GM21447 (cell line): ENCODE results near the gene VSIG2.
A peak's percentile ranks its signal among the peaks of the same experiment; 100 is the strongest.

Source experiments
- ATAC-seq: cut with Tn5 transposase; IDR thresholded peaks from one replicate; pipeline ENCODE4 v1.9.1; 2021; ENCODE audit not compliant: unreplicated experiment

The VSIG2 gene

GRCh38 chr11:124748481-124749343 is 3.3 kb downstream of the VSIG2 start:
- no peak for ATAC-seq

- ATAC-seq: no peak
These were observed 4.0 kb downstream of the VSIG2 start for GRCh38 chr11:124748100-124748418.

- no peak for ATAC-seq
These were observed 4.5 kb downstream of the VSIG2 start for GRCh38 chr11:124747406-124748099.

- ATAC-seq: peak; percentile 91
These were observed 5.3 kb downstream of the VSIG2 start for GRCh38 chr11:124746621-124747243.

GRCh38 chr11:124745835-124746620 is 6.0 kb downstream of the VSIG2 start:
- peak; percentile 28 for ATAC-seq

- ATAC-seq: no peak
These were observed 6.7 kb downstream of the VSIG2 start for GRCh38 chr11:124745270-124745834.

GRCh38 chr11:124743050-124743449 is 9.0 kb downstream of the VSIG2 start:
- ATAC-seq: no peak

- ATAC-seq: no peak
These were observed 9.5 kb downstream of the VSIG2 start for GRCh38 chr11:124742555-124742954.

- ATAC-seq: peak; percentile 46
These were observed 11.7 kb downstream of the VSIG2 start for GRCh38 chr11:124740277-124740882.

GRCh38 chr11:124739479-124740276 is 12.4 kb downstream of the VSIG2 start, which contains the start of gene NRGN:
TSS of gene NRGN (plus strand) at chr11:124739942. CDS start at chr11:124740085, 143 bp downstream.
- peak; percentile 95 for ATAC-seq

- no peak for ATAC-seq
These were observed 13.2 kb downstream of the VSIG2 start for GRCh38 chr11:124738713-124739478.

GRCh38 chr11:124737638-124738305 is 14.3 kb downstream of the VSIG2 start:
- ATAC-seq: no peak

- no peak for ATAC-seq
These were observed 15.3 kb downstream of the VSIG2 start for GRCh38 chr11:124736736-124737135.

- ATAC-seq: no peak
These were observed 19.8 kb downstream of the VSIG2 start for GRCh38 chr11:124732230-124732629.

- no peak for ATAC-seq
These were observed 22.5 kb downstream of the VSIG2 start for GRCh38 chr11:124729571-124729970.

GRCh38 chr11:124728134-124728533 is 23.9 kb downstream of the VSIG2 start:
- ATAC-seq: no peak

GRCh38 chr11:124727474-124727873 is 24.6 kb downstream of the VSIG2 start:
- no peak for ATAC-seq

- ATAC-seq: peak; percentile 18
These were observed 26.3 kb downstream of the VSIG2 start for GRCh38 chr11:124725719-124726105.
